Tibial nerve (tissue), 4 donors: ENCODE measurements around the gene ALLC.

Source experiments
- EP300 ChIP-seq, 2 donors: sonication (generic); formaldehyde crosslinking; IDR thresholded peaks; one replicate each; pipeline ENCODE4 v1.6.1; 2017; ENCODE audit warnings: antibody characterized with exemption in 2 of 2, mild to moderate bottlenecking in 1 of 2
- POLR2A ChIP-seq, 2 donors: fragments of 450-650 bp; IDR thresholded peaks; one replicate each; pipeline ENCODE4 v1.6.1; 2017; ENCODE audit warnings: antibody characterized with exemption in 2 of 2, mild to moderate bottlenecking in 2 of 2, moderate library complexity in 2 of 2
- TF ChIP-seq, protein P1 (sequence below), 5 experiments: fragments of 200-600 bp in 3 of 5; fragments of 450-650 bp in 2 of 5; sonication (generic) in 3 of 5; IDR thresholded peaks; one replicate each; pipeline ENCODE4 v1.5.1; 2016 to 2019; ENCODE audit warnings: antibody characterized with exemption in 5 of 5, mild to moderate bottlenecking in 3 of 5, moderate library complexity in 2 of 5

- TF ChIP-seq, protein P1, sequence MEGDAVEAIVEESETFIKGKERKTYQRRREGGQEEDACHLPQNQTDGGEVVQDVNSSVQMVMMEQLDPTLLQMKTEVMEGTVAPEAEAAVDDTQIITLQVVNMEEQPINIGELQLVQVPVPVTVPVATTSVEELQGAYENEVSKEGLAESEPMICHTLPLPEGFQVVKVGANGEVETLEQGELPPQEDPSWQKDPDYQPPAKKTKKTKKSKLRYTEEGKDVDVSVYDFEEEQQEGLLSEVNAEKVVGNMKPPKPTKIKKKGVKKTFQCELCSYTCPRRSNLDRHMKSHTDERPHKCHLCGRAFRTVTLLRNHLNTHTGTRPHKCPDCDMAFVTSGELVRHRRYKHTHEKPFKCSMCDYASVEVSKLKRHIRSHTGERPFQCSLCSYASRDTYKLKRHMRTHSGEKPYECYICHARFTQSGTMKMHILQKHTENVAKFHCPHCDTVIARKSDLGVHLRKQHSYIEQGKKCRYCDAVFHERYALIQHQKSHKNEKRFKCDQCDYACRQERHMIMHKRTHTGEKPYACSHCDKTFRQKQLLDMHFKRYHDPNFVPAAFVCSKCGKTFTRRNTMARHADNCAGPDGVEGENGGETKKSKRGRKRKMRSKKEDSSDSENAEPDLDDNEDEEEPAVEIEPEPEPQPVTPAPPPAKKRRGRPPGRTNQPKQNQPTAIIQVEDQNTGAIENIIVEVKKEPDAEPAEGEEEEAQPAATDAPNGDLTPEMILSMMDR (IDR thresholded peaks at IDR 0.05) = no peak
- TF ChIP-seq POLR2A (IDR thresholded peaks at IDR 0.05) = no peak
- no peak for TF ChIP-seq EP300 (IDR thresholded peaks at IDR 0.05)
Observed at GRCh38 chr2:3677436-3677835, 19.4 kb downstream of the ALLC start.
